SK-N-SH (cell line): Measurements from ENCODE around the gene HELB. TPM values are rescaled to one million over a fixed set of nuclear protein-coding genes. Genes with fewer than 3 reads are reported as not detected.

Experiments
- CTCF ChIA-PET: fragments of 300-600, 350-600 bp; formaldehyde crosslinking; extraction: SDS; loops from one replicate; lab custom pipeline; 2021; lab: Yijun Ruan, JAX
- POLR2A ChIA-PET: fragments of 350-600 bp; sonication (Branson Sonifier 250); formaldehyde crosslinking; extraction: SDS; loops from one replicate; lab custom pipeline; 2020; ENCODE audit warnings: antibody characterized with exemption, inconsistent platforms; lab: Yijun Ruan, JAX
- DNase-seq: peaks from one replicate; pipeline ENCODE4 v3.0.0; 2012
- H2AFZ ChIP-seq: fragments of 200-600 bp; sonication (generic); 2 replicates; pipeline ENCODE4 v1.8.1; 2016; ENCODE audit warnings: antibody characterized with exemption, mild to moderate bottlenecking, low read depth
- H3F3A ChIP-seq: fragments of 200-600 bp; sonication (generic); replicated peaks from 2 replicates; pipeline ENCODE3; 2016; ENCODE audit warnings: antibody characterized with exemption, mild to moderate bottlenecking; ENCODE audit not compliant: insufficient read depth
- H3K27ac ChIP-seq, 2 experiments: fragments of 200-500 bp in 1 of 2; fragments of 200-600 bp in 1 of 2; sonication (Bioruptor generic) in 1 of 2; sonication (generic), shearing (Covaris generic) in 1 of 2; 2 replicates each; pipeline versions ENCODE4 v1.5.1 to v1.6.1; 2014 to 2016; ENCODE audit warnings: low read depth in 2 of 2, inconsistent platforms in 1 of 2, low read length in 1 of 2, mild to moderate bottlenecking in 1 of 2, mixed read lengths in 1 of 2
- H3K27me3 ChIP-seq: fragments of 200-600 bp; sonication (generic), shearing (Covaris generic); 2 replicates; pipeline ENCODE4 v1.6.1; 2016; ENCODE audit warnings: mixed run types; ENCODE audit not compliant: insufficient read depth
- H3K36me3 ChIP-seq, 2 experiments: fragments of 200-500 bp in 1 of 2; fragments of 200-600 bp in 1 of 2; sonication (Bioruptor generic) in 1 of 2; sonication (generic) in 1 of 2; replicated peaks in 1 of 2; 2 replicates each; pipeline versions ENCODE3 to v1.5.1; 2014 to 2016; ENCODE audit warnings: low read length in 1 of 2, mild to moderate bottlenecking in 1 of 2; ENCODE audit not compliant: insufficient read depth in 2 of 2, control insufficient read depth in 1 of 2
- H3K4me1 ChIP-seq, 2 experiments: fragments of 200-500 bp in 1 of 2; fragments of 200-600 bp in 1 of 2; sonication (Bioruptor generic) in 1 of 2; sonication (generic), shearing (Covaris generic) in 1 of 2; 2 replicates each; pipeline versions ENCODE4 v1.5.1 to v1.6.1; 2014 to 2016; ENCODE audit warnings: low read depth in 1 of 2, low read length in 1 of 2, mixed run types in 1 of 2; ENCODE audit not compliant: insufficient read depth in 2 of 2, control insufficient read depth in 1 of 2
- H3K4me2 ChIP-seq: fragments of 200-600 bp; sonication (generic), shearing (Covaris generic); 2 replicates; pipeline ENCODE4 v1.6.1; 2017; ENCODE audit warnings: mixed run types
- H3K4me3 ChIP-seq, 2 experiments: fragments of 200-500 bp in 1 of 2; fragments of 200-600 bp in 1 of 2; sonication (Bioruptor generic) in 1 of 2; sonication (generic), shearing (Covaris generic) in 1 of 2; 2 replicates each; pipeline versions ENCODE4 v1.5.1 to v1.8.1; 2014 to 2016; ENCODE audit warnings: low read depth in 2 of 2, inconsistent platforms in 1 of 2, low read length in 1 of 2, mild to moderate bottlenecking in 1 of 2, mixed read lengths in 1 of 2, moderate library complexity in 1 of 2
- H3K79me2 ChIP-seq: fragments of 200-600 bp; sonication (generic); 2 replicates; pipeline ENCODE4 v1.8.1; 2017; ENCODE audit warnings: mild to moderate bottlenecking; ENCODE audit not compliant: insufficient read depth
- H3K9ac ChIP-seq: fragments of 200-600 bp; sonication (generic); 2 replicates; pipeline ENCODE4 v1.6.1; 2017; ENCODE audit warnings: mixed run types
- H3K9me2 ChIP-seq: fragments of 200-600 bp; sonication (generic); 2 replicates; pipeline ENCODE4 v1.6.1; 2017; ENCODE audit warnings: mixed run types
- H3K9me3 ChIP-seq: fragments of 200-600 bp; sonication (generic); 2 replicates; pipeline ENCODE4 v1.6.1; 2017; ENCODE audit warnings: mixed run types, mild to moderate bottlenecking, moderate library complexity
- H4K20me1 ChIP-seq: fragments of 200-600 bp; sonication (generic); 2 replicates; pipeline ENCODE4 v1.6.1; 2017; ENCODE audit warnings: mild to moderate bottlenecking, mixed run types; ENCODE audit not compliant: insufficient read depth
- CTCF ChIP-seq: fragments of 200-600 bp; sonication (generic); IDR thresholded peaks from 2 replicates; pipeline ENCODE4 v1.6.1; 2017; ENCODE audit warnings: antibody characterized with exemption, mild to moderate bottlenecking, moderate library complexity
- EP300 ChIP-seq, 2 experiments: IDR thresholded peaks; 2 replicates each; pipeline versions ENCODE4 v1.4.0 to v1.6.1; 2012; ENCODE audit warnings: borderline replicate concordance in 1 of 2, low read depth in 1 of 2, low read length in 1 of 2
- EZH2phosphoT487 ChIP-seq: fragments of 200-600 bp; sonication (generic); IDR thresholded peaks from 2 replicates; pipeline ENCODE4 v1.6.1; 2017; ENCODE audit warnings: low read depth, mixed run types, mild to moderate bottlenecking, antibody characterized with exemption, moderate library complexity, borderline replicate concordance
- GABPA ChIP-seq: IDR thresholded peaks from 2 replicates; pipeline ENCODE4 v1.4.0; 2012; ENCODE audit warnings: low read depth, mild to moderate bottlenecking
- GATA2 ChIP-seq: sonication (generic); formaldehyde crosslinking; IDR thresholded peaks from 2 replicates; pipeline ENCODE4 v1.5.0; 2020; ENCODE audit warnings: mild to moderate bottlenecking, missing genetic modification reagents
- JUND ChIP-seq: IDR thresholded peaks from 2 replicates; pipeline ENCODE4 v1.4.0; 2012
- MEF2A ChIP-seq: IDR thresholded peaks from 2 replicates; pipeline ENCODE4 v1.4.0; 2012; ENCODE audit warnings: low read depth, borderline replicate concordance
- RAD21 ChIP-seq: IDR thresholded peaks from 2 replicates; pipeline ENCODE4 v1.6.1; 2012; ENCODE audit warnings: mild to moderate bottlenecking, low read length
- RCOR1 ChIP-seq: fragments of 150-350 bp; IDR thresholded peaks from 2 replicates; pipeline ENCODE4 v1.6.1; 2017; ENCODE audit warnings: antibody characterized with exemption, low read length
- RFX5 ChIP-seq: IDR thresholded peaks from 2 replicates; pipeline ENCODE4 v1.6.1; 2012; ENCODE audit warnings: mild to moderate bottlenecking, improper control_type of control experiment, low read length
- RXRA ChIP-seq: IDR thresholded peaks from 2 replicates; pipeline ENCODE4 v1.4.0; 2012; ENCODE audit warnings: low read depth, mild to moderate bottlenecking, borderline replicate concordance
- SIN3A ChIP-seq: IDR thresholded peaks from 2 replicates; pipeline ENCODE4 v1.6.1; 2012; ENCODE audit warnings: low read depth, mild to moderate bottlenecking, low read length, moderate library complexity, borderline replicate concordance
- TAF1 ChIP-seq: IDR thresholded peaks from 2 replicates; pipeline ENCODE4 v1.6.1; 2012; ENCODE audit warnings: low read depth, mild to moderate bottlenecking, low read length, moderate library complexity, borderline replicate concordance
- TCF12 ChIP-seq: IDR thresholded peaks from 2 replicates; pipeline ENCODE4 v1.4.0; 2012
- TEAD4 ChIP-seq: IDR thresholded peaks from 2 replicates; pipeline ENCODE4 v1.4.0; 2012; ENCODE audit warnings: mild to moderate bottlenecking, borderline replicate concordance; ENCODE audit not compliant: insufficient read depth
- USF1 ChIP-seq: IDR thresholded peaks from 2 replicates; pipeline ENCODE4 v1.4.0; 2012; ENCODE audit warnings: low read depth, borderline replicate concordance
- USF2 ChIP-seq: fragments of 150-350 bp; IDR thresholded peaks from 2 replicates; pipeline ENCODE4 v1.6.1; 2017; ENCODE audit warnings: antibody characterized with exemption, low read length, low read depth, borderline replicate concordance
- WGBS: methylation state at CpG from one replicate; pipeline ENCODE4 v1.1.6; 2017; ENCODE audit warnings: low lambda C conversion rate; 5-methylcytosine and 5-hydroxymethylcytosine counted together
- polyA plus RNA-seq, 3 experiments: library from polyadenylated mRNA; depleted of rRNA; stranded (reverse); fragments of >200 nt; gene quantifications; 2 replicates each; pipeline ENCODE4 v1.2.3, GENCODE V29; 2012

The HELB gene
- polyA plus RNA-seq, 1 of the 3 experiments (the other 2 are of a cell fraction), result 0.38 TPM

- H3F3A ChIP-seq, result no peaks in the 10 kb centered on the region
- H3K27ac ChIP-seq, result no peak overlapping the region
- H3K9me2 ChIP-seq, result no peaks in the 10 kb centered on the region
- H3K9me3 ChIP-seq, result 0 out of 2 replicates have a peak, but pooled peaks cover 5% of the 10 kb centered on the region
- no peak overlapping the region for H2AFZ ChIP-seq
- H3K27me3 ChIP-seq, result no peaks in the 10 kb centered on the region
- H3K4me3 ChIP-seq, result no peak overlapping the region
- 83% methylated on average over 2 of the region's 2 CpGs for WGBS
- no peak overlapping the region for H3K9ac ChIP-seq
- no peaks in the 10 kb centered on the region for H3K79me2 ChIP-seq
- no peaks in the 10 kb centered on the region for H4K20me1 ChIP-seq
- no peaks in the 10 kb centered on the region for H3K4me1 ChIP-seq
- H3K36me3 ChIP-seq, result peaks cover 0 to 7% of the 10 kb centered on the region in 2 experiments
- ChIA-PET CTCF (interaction anchor here (0.6 to 1.0 kb wide), 2 partner anchors 14 to 103 kb away, joined by 3 read pairs; no protein-coding TSS in a partner anchor), POLR2A (no interaction called here)
- H3K4me2 ChIP-seq, result no peak overlapping the region
- DNase-seq, result no peak
- TF ChIP-seq RCOR1, result no peak
- no peak for TF ChIP-seq GABPA
- TF ChIP-seq USF2, result no peak
- TF ChIP-seq RAD21, result no peak
- TF ChIP-seq SIN3A, result no peak
- no peak for TF ChIP-seq RFX5
- no peak for TF ChIP-seq USF1
- no peak for TF ChIP-seq TCF12
- TF ChIP-seq TAF1, result no peak
- no peak for TF ChIP-seq EZH2phosphoT487
- no peak for TF ChIP-seq EP300 (IDR thresholded peaks at IDR 0.05; ENCODE audit: borderline replicate concordance in 1 of 2, low read depth in 1 of 2, low read length in 1 of 2)
- TF ChIP-seq GATA2 (CRISPR knock-in tag), result no peak
- TF ChIP-seq RXRA, result no peak
- TF ChIP-seq MEF2A, result no peak
- TF ChIP-seq JUND, result no peak
- no peak for TF ChIP-seq TEAD4
- TF ChIP-seq CTCF, result no peak
Measured at GRCh38 chr12:66340131-66340530, 37.8 kb downstream of the HELB start.
